Uterus (tissue), 4 donors: ENCODE measurements around the gene COL23A1. TPM values are rescaled to one million over a fixed set of nuclear protein-coding genes. Genes with fewer than 3 reads are reported as not detected.

Experiments used
- DNase-seq, 2 donors: peaks; one replicate each; pipeline ENCODE4 v3.0.0-alpha.2; 2019 to 2020
- H3K27ac ChIP-seq, 2 donors: fragments of 200-600 bp; sonication (generic); 1 replicate in 1 of 2; 2 replicates in 1 of 2; pipeline ENCODE4 v1.5.1; 2016 to 2018
- H3K27me3 ChIP-seq, 2 donors: fragments of 200-600 bp; sonication (generic); one replicate each; pipeline ENCODE4 v1.5.1; 2018 to 2019; ENCODE audit warnings: control low read depth in 1 of 2
- H3K36me3 ChIP-seq, 2 donors: fragments of 200-600 bp; sonication (generic); one replicate each; pipeline ENCODE4 v1.5.1; 2019; ENCODE audit warnings: control low read depth in 1 of 2
- H3K4me1 ChIP-seq, 2 donors: fragments of 200-600 bp; sonication (generic); one replicate each; pipeline ENCODE4 v1.5.1; 2018 to 2019; ENCODE audit warnings: control low read depth in 1 of 2
- H3K4me3 ChIP-seq, 2 donors: fragments of 200-600 bp; sonication (generic); 1 replicate in 1 of 2; 2 replicates in 1 of 2; pipeline ENCODE4 v1.5.1; 2018 to 2019; ENCODE audit warnings: mild to moderate bottlenecking in 1 of 2
- H3K9me3 ChIP-seq, 2 donors: fragments of 200-600 bp; sonication (generic); one replicate each; pipeline ENCODE4 v1.5.1; 2019; ENCODE audit warnings: control low read depth in 1 of 2
- CTCF ChIP-seq, 4 experiments: fragments of 200-600 bp in 2 of 4; fragments of 450-650 bp in 2 of 4; sonication (generic) in 2 of 4; IDR thresholded peaks; one replicate each; pipeline ENCODE4 v1.5.1; 2016 to 2019; ENCODE audit warnings: antibody characterized with exemption in 4 of 4, mild to moderate bottlenecking in 2 of 4, moderate library complexity in 1 of 4
- POLR2A ChIP-seq, 2 donors: fragments of 450-650 bp; IDR thresholded peaks; one replicate each; pipeline ENCODE4 v1.6.1; 2016; ENCODE audit warnings: antibody characterized with exemption in 2 of 2, mild to moderate bottlenecking in 1 of 2, moderate library complexity in 1 of 2
- intact Hi-C: fragments of 100-400 bp; cut with DNase I; formaldehyde crosslinking; loops from one replicate; pipeline ENCODE4 v1.15.1; 2023; ENCODE audit warnings: low total_unique reads
- total RNA-seq, 4 donors: library from RNA; depleted of rRNA in 3 of 4; stranded (reverse); fragments of >200 nt in 3 of 4; gene quantifications; one replicate each; pipeline versions ENCODE4 v1.1.0 to v1.2.4, GENCODE V29; 2014 to 2023
- donor health status: DM: yes; HTN: yes; CAD: no.

COL23A1 gene
- total RNA-seq, 4 donors from 2014 or later: 0.85 to 7.6 (median 2.0) TPM; not detected in 1

DNA sequence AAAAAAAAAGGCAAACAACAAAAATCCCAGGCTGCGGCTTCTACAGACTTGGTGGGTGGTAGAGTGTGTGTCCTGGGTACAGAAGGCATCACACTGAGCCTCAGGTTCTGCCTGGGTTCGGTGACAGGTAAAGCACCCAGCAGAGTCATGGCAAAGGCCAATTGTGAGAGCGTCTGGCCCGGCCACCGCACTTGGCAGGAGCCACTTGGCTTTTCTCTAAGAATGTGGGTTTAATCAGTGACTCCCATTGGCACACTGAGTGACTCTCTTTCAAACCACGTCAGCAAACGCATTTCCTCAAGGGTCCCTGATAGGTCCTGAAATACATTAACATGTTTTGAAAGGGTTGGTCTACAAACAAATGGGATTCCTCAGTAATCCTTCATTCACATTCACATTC, 17.0 kb downstream of the COL23A1 start:
- no peak overlapping the region for H3K4me3 ChIP-seq
- H3K4me1 ChIP-seq: no peaks in the 10 kb centered on the region
- no peak for DNase-seq
- H3K27ac ChIP-seq: no peak overlapping the region
- intact Hi-C loops: no loop called here
- no peak for TF ChIP-seq CTCF (IDR thresholded peaks at IDR 0.05)
- no peak for TF ChIP-seq POLR2A (IDR thresholded peaks at IDR 0.05)
- peaks cover 0 to 4% of the 10 kb centered on the region in 2 donors for H3K27me3 ChIP-seq
- H3K36me3 ChIP-seq: no peaks in the 10 kb centered on the region
- H3K9me3 ChIP-seq: peaks cover 0 to 4% of the 10 kb centered on the region in 2 donors

DNA sequence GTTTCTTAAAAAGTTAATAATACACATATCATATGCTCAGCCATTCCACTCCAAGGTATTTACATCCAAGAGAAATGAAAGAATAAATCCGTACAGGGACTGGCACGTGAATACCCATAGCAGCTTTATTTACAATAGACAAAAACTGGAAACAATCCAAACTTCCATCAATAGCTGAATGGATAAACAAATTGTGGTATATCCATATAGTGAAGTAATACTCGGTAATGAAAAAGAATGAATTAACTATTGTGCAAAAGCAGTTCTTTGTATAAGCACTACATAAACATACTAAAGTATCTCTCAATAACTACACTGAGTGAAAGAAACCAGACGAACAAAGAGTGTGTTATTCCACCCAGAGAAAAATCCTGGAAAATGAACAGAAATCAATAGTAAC, 17.6 kb downstream of the COL23A1 start:
- Histone ChIP-seq H3K27me3 (peaks cover 0 to 4% of the 10 kb centered on the region in 2 donors), H3K36me3 (no peaks in the 10 kb centered on the region), H3K9me3 (peaks cover 0 to 4% of the 10 kb centered on the region in 2 donors), H3K27ac (no peak overlapping the region), H3K4me3 (no peak overlapping the region), H3K4me1 (no peaks in the 10 kb centered on the region)
- DNase-seq: no peak
- intact Hi-C loops: no loop called here
- TF ChIP-seq POLR2A (IDR thresholded peaks at IDR 0.05): no peak
- no peak for TF ChIP-seq CTCF (IDR thresholded peaks at IDR 0.05)

GRCh38 chr5:178569485-178569884, 20.7 kb downstream of the COL23A1 start:
- Histone ChIP-seq H3K9me3 (peaks cover 0 to 4% of the 10 kb centered on the region in 2 donors), H3K27me3 (no peaks in the 10 kb centered on the region), H3K27ac (no peak overlapping the region), H3K4me1 (no peaks in the 10 kb centered on the region), H3K4me3 (no peak overlapping the region), H3K36me3 (no peaks in the 10 kb centered on the region)
- TF ChIP-seq POLR2A (IDR thresholded peaks at IDR 0.05): no peak
- TF ChIP-seq CTCF (IDR thresholded peaks at IDR 0.05): no peak
- intact Hi-C loops: no loop called here
- DNase-seq: no peak

GRCh38 chr5:178564811-178565550, 25.2 kb downstream of the COL23A1 start:
- DNase-seq: no peak
- intact Hi-C loops: no loop called here
- Histone ChIP-seq H3K36me3 (no peaks in the 10 kb centered on the region), H3K9me3 (no peaks in the 10 kb centered on the region), H3K4me3 (no peak overlapping the region), H3K27ac (no peak overlapping the region), H3K4me1 (no peaks in the 10 kb centered on the region), H3K27me3 (no peaks in the 10 kb centered on the region)
- TF ChIP-seq CTCF (IDR thresholded peaks at IDR 0.05) (no peak), POLR2A (IDR thresholded peaks at IDR 0.05) (no peak)

DNA sequence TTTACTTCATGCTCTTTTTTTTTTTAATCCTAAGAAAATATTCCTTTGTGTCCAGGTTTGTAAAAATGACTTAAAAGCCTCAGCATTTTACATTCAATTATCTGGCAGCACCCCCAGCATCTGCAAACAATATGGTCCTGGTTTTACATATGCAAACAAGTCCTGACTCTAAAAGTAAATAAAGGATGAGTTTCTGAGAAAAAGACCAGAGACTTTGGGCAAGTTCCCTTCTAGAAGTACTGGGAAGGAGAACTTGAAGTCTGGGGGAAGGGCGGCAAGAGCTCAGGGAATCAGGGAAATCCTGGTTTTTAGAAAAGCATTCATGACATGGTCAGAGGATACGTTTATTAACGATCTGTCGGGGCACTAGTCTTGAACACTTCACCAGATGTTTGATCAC, 25.8 kb downstream of the COL23A1 start:
- no peak for DNase-seq
- intact Hi-C loops: no loop called here
- Histone ChIP-seq H3K9me3 (no peaks in the 10 kb centered on the region), H3K27ac (no peak overlapping the region), H3K27me3 (no peaks in the 10 kb centered on the region), H3K36me3 (no peaks in the 10 kb centered on the region), H3K4me3 (no peak overlapping the region), H3K4me1 (no peaks in the 10 kb centered on the region)
- TF ChIP-seq POLR2A (IDR thresholded peaks at IDR 0.05) (no peak), CTCF (IDR thresholded peaks at IDR 0.05) (no peak)
